Left forelimb (tissue), 1 donor: ENCODE data around the gene CACNA2D3.
A peak's percentile ranks its signal among the peaks of the same experiment; 100 is the strongest.

ENCODE experiments used
- DNase-seq: peaks from one replicate; pipeline ENCODE4 v3.0.0-alpha.2; 2018; ENCODE audit warnings: low spot score

Gene CACNA2D3

GRCh38 chr3:54127499-54128056 is 5.2 kb downstream of the CACNA2D3 start:
- no peak for DNase-seq

DNA sequence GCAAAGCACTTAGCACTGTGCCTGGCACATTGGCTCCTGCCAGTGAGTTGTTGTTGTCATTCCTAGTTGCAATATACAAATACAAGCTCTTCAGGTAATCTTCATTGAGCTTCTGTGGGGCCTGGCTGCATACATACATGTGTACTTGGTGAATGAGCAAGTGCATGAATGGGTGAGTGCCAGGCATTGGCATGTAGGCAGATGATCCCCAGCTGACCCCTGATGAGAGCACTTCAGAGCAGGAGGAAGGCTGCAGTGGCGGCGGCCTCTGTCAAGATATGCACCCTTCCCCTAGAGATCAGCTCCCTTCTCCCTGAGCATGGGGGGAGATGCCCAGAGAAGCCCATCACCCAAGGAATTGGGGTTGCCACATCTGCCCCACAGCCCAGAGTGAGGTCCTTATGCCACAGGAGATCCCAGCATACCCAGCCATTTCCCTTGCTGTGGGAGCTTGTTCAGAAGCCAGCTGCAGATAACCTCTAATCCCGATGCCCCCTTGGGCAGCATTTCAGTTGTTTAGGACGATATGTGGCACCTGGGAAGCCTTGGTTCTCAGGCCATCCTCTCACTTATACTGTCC is 8.8 kb downstream of the CACNA2D3 start:
- DNase-seq: no peak

GRCh38 chr3:54131890-54132289 is 9.5 kb downstream of the CACNA2D3 start:
- no peak for DNase-seq

- no peak for DNase-seq
These were observed 10.3 kb downstream of the CACNA2D3 start for GRCh38 chr3:54132685-54133084.

DNA sequence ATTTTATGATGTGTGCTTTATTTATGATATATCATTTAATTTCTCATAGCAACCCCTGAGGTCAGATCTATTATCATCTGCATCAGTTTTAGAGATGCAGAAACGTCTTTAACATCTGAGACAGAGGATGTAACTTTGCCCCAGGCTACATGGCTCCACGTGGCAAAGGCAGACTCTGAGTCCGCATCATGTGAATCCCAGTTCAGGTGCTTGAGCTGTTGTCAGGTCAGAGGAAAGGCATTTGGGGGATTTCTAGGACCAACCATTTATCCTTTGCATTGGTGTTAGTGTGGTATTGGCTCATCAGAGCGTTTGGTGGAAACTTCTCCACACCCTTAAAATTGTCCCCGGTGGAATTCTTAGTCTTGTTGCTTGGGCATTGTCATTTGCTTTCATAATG is 10.8 kb downstream of the CACNA2D3 start:
- no peak for DNase-seq

GRCh38 chr3:54134155-54134554 is 11.8 kb downstream of the CACNA2D3 start:
- no peak for DNase-seq

DNA sequence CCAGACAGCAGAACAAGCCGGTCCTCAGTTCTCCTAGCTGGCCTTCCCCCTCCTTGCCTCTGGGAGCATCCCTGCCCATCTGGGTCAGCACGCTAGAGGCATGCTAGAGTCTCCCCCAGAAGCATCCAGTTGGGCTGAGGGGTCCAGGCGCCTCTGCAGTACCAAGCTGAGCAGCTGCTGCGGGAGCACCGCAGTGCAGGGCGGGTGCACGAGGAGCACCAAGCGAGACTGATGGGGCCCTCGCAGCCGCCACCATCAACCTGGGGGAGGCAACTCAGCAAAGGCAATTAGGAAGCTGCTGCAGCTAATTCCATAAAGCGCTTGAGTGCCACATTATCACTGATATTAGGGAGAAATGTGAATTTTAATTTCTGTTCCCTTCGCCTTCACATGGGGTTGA is 12.4 kb downstream of the CACNA2D3 start:
- DNase-seq: no peak

DNA sequence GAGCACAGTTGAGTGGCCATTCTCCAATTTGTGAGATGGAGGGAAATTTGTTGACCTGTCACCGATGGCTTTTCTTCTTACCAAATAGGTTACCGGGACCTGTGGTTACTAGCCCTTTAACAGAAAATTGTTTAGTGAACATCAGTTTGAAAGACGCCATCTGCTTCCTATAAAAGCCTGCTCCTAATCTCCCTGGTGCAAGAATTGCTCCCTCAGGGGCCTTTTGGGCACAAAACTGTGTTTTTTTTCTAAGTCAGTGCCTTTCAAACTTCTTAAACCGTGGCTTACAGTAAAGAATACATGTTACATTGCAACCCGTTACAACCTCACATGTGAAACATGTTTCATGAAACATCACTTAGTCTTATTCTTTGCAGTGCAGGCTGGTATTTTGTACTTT is 15.0 kb downstream of the CACNA2D3 start:
- no peak for DNase-seq

GRCh38 chr3:54138937-54139547 is 16.7 kb downstream of the CACNA2D3 start:
- DNase-seq: no peak

DNA sequence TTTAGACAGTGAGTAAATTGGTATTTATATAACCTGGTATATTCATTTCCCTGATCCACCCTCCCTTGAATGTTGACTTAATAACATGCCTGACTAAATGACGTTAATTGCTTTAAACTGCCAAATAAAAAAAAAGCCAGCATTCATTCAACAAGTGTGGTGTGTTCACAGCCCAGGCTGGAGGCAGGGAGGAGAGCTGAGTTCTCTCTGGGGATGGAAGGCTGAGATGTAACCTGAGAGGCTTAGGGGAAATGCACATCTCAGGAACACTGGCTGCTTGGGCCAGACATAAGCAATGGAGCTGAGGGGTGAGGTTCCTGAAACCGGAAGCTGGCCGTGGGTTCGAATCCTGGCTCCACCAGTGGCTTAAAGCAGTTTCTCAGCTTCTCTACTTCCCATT is 17.3 kb downstream of the CACNA2D3 start:
- DNase-seq: no peak

- DNase-seq: no peak
These were observed 21.9 kb downstream of the CACNA2D3 start for GRCh38 chr3:54144284-54144683.

- DNase-seq: peak; percentile 71
These were observed 24.3 kb downstream of the CACNA2D3 start for GRCh38 chr3:54146506-54147239.

GRCh38 chr3:54150864-54151467 is 28.6 kb downstream of the CACNA2D3 start:
- DNase-seq: no peak

- no peak for DNase-seq
These were observed 31.1 kb downstream of the CACNA2D3 start for GRCh38 chr3:54153477-54153876.

DNA sequence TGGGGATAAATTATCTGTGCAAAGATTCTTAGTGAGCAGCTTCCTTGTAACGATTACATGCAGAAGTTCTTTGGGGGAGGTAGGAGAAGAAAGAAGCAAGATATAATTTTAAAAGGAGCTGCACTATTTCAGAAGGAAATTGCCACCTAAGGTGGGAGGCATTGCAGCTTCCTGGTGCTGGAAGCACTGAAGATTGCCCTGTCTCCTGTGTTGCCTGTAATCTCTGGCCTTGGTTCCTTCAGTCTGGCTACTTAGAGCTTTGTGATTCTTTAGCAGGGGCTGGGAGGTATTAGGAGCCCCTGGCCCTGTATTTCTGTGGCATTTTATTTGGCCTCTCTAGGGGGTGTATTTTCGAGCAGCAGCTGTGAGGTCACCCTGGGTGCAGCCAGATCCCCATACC is 35.5 kb downstream of the CACNA2D3 start:
- no peak for DNase-seq

- DNase-seq: no peak
These were observed 37.6 kb downstream of the CACNA2D3 start for GRCh38 chr3:54159917-54160316.

DNA sequence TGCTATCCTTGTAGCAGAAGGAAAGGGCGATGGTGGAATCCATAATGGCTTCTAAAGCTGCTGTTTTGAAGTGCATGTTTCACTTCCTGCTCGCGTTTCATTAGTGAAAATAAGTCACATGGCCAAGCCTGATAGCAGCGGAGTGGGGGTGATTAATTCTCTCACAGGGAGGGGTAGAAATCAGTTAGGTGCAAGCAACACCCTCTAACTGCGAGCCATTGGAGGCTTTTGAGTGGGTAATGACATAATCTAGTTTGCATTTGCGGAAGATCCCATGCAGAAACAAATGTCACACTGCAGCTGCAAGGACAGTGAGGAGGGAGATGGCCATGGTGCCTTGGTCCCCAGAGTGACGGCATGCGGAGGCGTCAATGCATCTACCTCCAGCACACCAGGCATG is 41.1 kb downstream of the CACNA2D3 start:
- DNase-seq: no peak

DNA sequence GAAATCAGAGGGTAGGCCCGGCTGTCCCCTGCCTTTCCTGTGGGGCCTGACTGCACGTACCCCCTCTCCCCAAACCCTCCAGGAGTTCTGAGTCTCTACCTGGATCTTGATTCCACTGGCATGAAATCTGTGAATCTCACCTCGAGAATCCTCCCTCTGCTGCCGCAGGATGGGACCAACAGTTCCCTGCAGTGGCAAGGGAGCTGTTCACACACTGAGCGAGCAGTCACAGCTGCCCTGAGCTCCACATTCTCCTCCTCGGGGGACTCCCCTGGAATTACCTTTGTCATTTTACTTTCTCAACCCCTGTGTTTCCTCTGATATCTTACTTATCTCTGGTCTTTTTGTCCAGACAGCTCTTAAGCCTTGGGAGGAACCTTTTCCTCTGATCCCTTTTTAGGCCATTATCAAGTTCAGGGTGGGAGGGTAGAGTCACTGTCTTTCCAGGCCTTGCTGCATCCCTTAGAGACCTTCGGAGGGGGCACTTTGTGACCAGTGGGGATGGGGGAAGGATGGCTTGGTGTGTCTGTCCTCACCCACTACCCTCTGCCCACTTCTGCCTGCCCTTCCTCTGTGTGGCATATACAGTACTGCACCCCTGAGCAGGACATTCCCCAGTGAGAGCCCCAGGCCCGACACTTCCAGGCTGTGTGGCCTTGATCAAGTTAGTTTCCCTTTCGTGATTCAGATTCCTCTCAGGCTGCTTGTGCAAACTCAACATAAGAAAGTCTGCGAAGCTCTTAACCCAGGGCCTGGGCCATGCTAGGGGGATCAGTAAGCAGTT is 42.0 kb downstream of the CACNA2D3 start:
- DNase-seq: no peak

DNA sequence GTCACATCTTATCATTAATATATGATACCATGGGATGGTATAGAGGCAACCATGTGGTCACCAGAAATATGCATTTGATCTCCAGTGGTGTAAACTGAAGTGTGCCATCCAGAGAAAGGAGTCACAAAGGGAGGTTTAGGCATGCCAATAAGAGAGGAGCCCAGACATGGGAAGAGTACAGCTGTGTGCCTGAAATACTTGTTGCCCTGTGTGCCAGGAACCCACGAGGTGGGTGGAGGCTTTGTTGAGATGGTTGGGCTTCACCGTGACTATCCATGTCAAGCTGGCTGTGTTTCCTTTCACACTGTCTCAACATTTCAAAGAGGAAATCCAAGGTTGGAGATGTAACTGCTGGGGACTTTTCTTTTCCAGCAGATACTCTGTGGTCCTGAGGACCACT is 43.5 kb downstream of the CACNA2D3 start:
- DNase-seq: no peak

DNA sequence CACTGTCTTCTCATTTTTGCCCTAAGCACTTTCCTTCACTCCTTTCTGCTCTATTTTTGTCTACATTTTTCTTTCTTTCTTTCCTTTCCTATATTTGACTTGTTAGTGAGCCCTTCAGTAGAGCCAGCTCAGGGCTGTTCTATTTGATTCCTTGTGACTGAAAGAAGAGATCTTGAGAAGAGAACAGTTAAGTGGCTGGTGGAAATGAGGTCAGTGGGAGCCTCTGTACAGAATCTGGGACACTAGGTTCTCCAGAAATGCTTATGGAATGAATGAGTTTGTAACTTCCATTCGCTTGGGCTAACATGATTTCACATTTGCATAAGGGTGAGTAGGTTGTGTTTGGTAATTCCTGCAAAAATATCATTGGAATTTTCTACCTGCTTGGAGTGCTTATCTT is 45.6 kb downstream of the CACNA2D3 start:
- no peak for DNase-seq

DNA sequence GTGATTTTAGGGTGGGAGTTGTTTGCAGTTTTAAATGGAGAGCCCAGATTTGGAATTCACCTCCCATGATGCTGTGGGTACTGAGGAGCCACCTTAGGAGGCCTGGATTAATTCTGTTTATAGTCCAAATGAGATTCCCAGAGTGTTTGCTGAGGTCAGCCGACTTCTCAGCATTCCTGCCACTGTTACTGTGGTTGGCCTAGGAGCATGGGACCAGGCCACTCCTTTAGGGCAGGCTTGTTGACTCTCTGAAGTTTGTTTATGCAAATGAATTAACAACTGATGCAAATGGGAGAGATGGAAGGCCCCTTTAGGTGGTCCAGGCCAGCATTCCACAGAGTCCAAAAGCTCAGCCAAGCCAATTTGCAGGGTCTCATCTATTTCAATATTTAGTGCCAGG is 46.1 kb downstream of the CACNA2D3 start:
- no peak for DNase-seq

GRCh38 chr3:54169524-54169923 is 47.2 kb downstream of the CACNA2D3 start:
- DNase-seq: no peak
